Measurements from ENCODE around the gene TUBA3E.
"Not testable (repeated sequence)": the region's sequence is repeated elsewhere in the genome, so short reads cannot be mapped to it uniquely, and the experiment has no call there.

Gene TUBA3E

GRCh38 chr2:130142396-130143265 lies 55.6 kb downstream of the TUBA3E start:
- DNase-seq, result not testable (repeated sequence)
